ENCODE measurements around the gene SRSF4.
"Not testable (repeated sequence)": the region's sequence is repeated elsewhere in the genome, so short reads cannot be mapped to it uniquely, and the experiment has no call there.

The SRSF4 gene

GRCh38 chr1:29123887-29124365 is 57.8 kb downstream of the SRSF4 start, which contains the start of gene TMEM200B:
TMEM200B (minus strand) TSS chr1:29123903; CDS start chr1:29121828, 2,075 bp downstream.
- DNase-seq, result no peak

GRCh38 chr1:29123053-29123886 is 58.4 kb downstream of the SRSF4 start:
- no peak for DNase-seq

GRCh38 chr1:29122682-29123052 is 59.0 kb downstream of the SRSF4 start:
- DNase-seq, result no peak

GRCh38 chr1:29121936-29122681 is 59.6 kb downstream of the SRSF4 start:
- DNase-seq, result no peak

- no peak for DNase-seq
Measured at GRCh38 chr1:29121516-29121935, 60.2 kb downstream of the SRSF4 start.

GRCh38 chr1:29120947-29121485 is 60.7 kb downstream of the SRSF4 start:
- DNase-seq, result peak; percentile 46

- no peak for DNase-seq
Measured at GRCh38 chr1:29120367-29120766, 61.3 kb downstream of the SRSF4 start.

- DNase-seq, result no peak
Measured at GRCh38 chr1:29119121-29119929, 62.4 kb downstream of the SRSF4 start.

- no peak for DNase-seq
Measured at GRCh38 chr1:29117381-29117780, 64.3 kb downstream of the SRSF4 start.

GRCh38 chr1:29114654-29115053 is 67.0 kb downstream of the SRSF4 start:
- no peak for DNase-seq

GRCh38 chr1:29113413-29114117 is 68.1 kb downstream of the SRSF4 start:
- no peak for DNase-seq

- DNase-seq, result no peak
Measured at GRCh38 chr1:29112705-29113412, 68.8 kb downstream of the SRSF4 start.

- not testable (repeated sequence) for DNase-seq
Measured at GRCh38 chr1:29108041-29108440, 73.7 kb downstream of the SRSF4 start.

GRCh38 chr1:29105822-29106221 is 75.9 kb downstream of the SRSF4 start:
- no peak for DNase-seq

GRCh38 chr1:29100487-29100886 is 81.2 kb downstream of the SRSF4 start:
- no peak for DNase-seq

- DNase-seq, result no peak
Measured at GRCh38 chr1:29099286-29099685, 82.4 kb downstream of the SRSF4 start.

All from activated CD4-positive, alpha-beta T cell treated with anti-CD3 and anti-CD28 coated beads for 1 hour (primary cell).